ENCODE results near the gene ITPKB. TPM values are rescaled to one million over a fixed set of nuclear protein-coding genes. Genes with fewer than 3 reads are reported as not detected.
"Not testable (repeated sequence)": the region's sequence is repeated elsewhere in the genome, so short reads cannot be mapped to it uniquely, and the experiment has no call there.

ITPKB gene
- total and polyA plus RNA-seq, 9 donors: 11.3 to 43.2 (median 20.1) TPM

DNA sequence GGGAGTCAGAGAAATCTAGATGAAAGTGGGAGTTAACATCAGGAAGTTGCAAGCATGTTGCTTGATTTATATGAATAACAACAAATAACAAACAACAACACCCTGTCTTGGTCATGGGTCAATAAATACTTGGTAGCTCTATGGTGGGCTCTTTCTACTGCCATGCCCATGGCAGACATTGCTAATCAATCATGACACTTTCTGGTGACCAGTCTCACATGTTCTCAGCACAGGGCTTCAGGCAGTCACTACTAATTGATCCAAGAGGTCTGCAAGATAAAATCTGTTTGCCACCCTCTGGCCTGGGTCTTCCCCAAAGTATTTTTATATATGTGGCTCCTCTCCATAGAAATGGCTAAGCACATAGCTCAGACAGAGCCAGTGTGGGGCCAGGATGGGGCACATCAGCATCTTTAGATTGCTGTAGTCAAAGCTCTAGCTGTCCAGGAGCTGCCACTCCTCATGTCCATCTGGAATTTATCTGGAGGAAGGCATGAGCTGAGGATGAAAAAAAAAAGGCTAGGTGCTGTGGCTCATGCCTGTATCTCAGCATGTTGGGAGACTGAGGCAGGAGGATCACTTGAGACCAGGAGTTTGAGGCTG, 139.3 kb downstream of the ITPKB start:
- peaks cover 11% of the 10 kb centered on the region for H3K4me1 ChIP-seq (ENCODE audit: insufficient read depth)
- no peaks in the 10 kb centered on the region for H3K27me3 ChIP-seq
- intact Hi-C loops (cut with DNase I): loop anchor here in 1 of 4 donors (5.0 kb wide), 1 partner anchor 52 kb away; the partner anchor contains the start of gene STUM
- H3K36me3 ChIP-seq: no peaks in the 10 kb centered on the region
- H3K4me3 ChIP-seq: no peak overlapping the region
- H3K27ac ChIP-seq: no peak overlapping the region
- TF ChIP-seq, protein P1, sequence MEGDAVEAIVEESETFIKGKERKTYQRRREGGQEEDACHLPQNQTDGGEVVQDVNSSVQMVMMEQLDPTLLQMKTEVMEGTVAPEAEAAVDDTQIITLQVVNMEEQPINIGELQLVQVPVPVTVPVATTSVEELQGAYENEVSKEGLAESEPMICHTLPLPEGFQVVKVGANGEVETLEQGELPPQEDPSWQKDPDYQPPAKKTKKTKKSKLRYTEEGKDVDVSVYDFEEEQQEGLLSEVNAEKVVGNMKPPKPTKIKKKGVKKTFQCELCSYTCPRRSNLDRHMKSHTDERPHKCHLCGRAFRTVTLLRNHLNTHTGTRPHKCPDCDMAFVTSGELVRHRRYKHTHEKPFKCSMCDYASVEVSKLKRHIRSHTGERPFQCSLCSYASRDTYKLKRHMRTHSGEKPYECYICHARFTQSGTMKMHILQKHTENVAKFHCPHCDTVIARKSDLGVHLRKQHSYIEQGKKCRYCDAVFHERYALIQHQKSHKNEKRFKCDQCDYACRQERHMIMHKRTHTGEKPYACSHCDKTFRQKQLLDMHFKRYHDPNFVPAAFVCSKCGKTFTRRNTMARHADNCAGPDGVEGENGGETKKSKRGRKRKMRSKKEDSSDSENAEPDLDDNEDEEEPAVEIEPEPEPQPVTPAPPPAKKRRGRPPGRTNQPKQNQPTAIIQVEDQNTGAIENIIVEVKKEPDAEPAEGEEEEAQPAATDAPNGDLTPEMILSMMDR (IDR thresholded peaks at IDR 0.05): no peak
- TF ChIP-seq EP300 (IDR thresholded peaks at IDR 0.05) (no peak), POLR2A (IDR thresholded peaks at IDR 0.05) (no peak)
- DNase-seq: peak in 2 of 5 donors; percentile 0 to 4
- H3K9me3 ChIP-seq: no peaks in the 10 kb centered on the region

DNA sequence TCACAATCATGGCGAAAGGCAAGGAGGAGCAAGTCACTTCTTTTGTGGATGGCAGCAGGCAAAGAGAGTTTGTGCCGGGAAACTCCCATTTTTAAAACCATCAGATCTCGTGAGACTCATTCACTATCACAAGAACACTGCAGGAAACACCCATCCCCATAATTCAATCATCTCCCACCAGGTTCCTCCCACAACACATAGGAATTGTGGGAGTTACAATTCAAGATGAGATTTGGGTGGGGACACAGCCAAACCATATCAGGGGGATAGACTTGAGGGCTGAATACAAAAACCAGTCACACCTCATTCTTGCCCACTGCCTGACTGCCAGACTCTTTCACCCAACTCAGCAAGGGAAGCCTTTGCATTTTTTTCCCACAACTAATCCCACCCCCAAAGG, 140.1 kb downstream of the ITPKB start:
- H3K27ac ChIP-seq; H3K27me3 ChIP-seq; H3K4me3 ChIP-seq; H3K9me3 ChIP-seq; H3K36me3 ChIP-seq; DNase-seq; intact Hi-C loops (cut with DNase I); H3K4me1 ChIP-seq (ENCODE audit: insufficient read depth): not testable (repeated sequence)
- WGBS, 3 donors: 84 to 90% (median 89%) methylated on average over 3 of the region's 3 CpGs

DNA sequence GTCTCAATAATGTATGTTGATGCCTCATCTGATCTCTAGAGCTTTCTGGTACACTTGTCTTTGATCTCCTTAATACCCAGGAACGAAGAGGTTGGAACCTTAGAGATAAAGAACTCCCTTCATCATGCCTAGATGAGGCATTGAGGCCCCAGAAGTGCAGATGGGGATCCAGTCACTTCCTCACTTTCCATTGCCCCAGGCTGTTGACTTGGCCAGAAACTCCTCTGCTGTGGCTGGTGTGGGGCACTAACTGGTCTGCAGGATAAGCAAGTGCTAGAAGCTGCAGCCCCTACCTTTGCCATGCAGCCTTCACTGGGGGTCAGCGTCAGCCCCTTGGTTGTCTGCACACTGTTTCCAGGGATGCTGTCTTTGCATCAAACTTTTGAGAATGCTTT, 140.6 kb downstream of the ITPKB start:
- peak in 2 of 5 donors; percentile 3 to 9 for DNase-seq
- Histone ChIP-seq H3K27me3 (no peaks in the 10 kb centered on the region), H3K4me1 (ENCODE audit: insufficient read depth) (peaks cover 5% of the 10 kb centered on the region), H3K9me3 (no peaks in the 10 kb centered on the region), H3K36me3 (no peaks in the 10 kb centered on the region), H3K27ac (no peak overlapping the region), H3K4me3 (no peak overlapping the region)
- intact Hi-C loops (cut with DNase I): no loop called here
- no peak for TF ChIP-seq EP300 (IDR thresholded peaks at IDR 0.05)
- TF ChIP-seq, protein P1 (IDR thresholded peaks at IDR 0.05): no peak
- TF ChIP-seq POLR2A (IDR thresholded peaks at IDR 0.05): no peak
- 93 to 95% (median 93%) methylated on average over 2 of the region's 2 CpGs for WGBS, 3 donors

DNA sequence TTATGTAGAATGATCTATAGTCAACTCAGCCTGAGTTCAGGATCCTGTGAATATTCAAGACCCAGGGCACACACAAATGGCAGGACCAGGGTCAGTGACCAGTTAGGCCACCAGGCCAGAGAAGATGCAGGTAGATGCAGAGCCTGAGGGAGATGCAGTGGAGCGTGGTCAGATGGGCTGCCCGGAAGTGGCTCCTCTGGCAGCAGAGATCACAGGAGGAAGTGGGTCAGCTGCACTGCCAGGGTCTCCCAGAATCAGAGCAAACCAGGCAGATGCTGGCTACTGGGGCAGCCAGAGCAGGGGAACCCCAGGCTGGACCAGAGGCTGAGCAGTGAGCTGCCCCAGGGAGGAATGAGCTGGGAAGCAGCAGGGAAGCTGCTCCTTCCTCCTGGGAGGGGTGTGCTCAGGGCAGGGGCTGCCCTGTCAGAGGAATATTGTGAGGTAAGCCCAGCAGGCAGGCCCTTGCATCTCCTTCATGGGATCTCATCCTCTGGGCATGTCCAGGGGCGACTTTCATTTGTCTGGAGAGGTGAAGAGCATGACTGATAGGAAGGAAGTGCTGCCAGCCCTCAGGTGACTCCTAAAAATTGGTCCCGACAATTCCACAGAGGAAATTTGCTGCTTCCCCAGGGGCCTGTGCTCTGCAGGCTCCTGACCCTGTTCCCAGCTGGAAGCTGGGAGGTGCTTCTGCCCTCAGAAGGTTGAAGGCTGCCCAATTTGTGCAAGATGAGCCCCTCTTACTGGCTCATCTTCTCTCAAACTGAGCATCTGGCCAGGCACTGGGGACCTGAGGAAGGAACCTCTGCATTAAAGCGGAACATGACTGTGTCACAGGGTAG, 141.2 kb downstream of the ITPKB start:
- WGBS, 3 donors: 90 to 92% (median 92%) methylated on average over 5 of the region's 5 CpGs
- Histone ChIP-seq H3K9me3 (no peaks in the 10 kb centered on the region), H3K27me3 (no peaks in the 10 kb centered on the region), H3K36me3 (no peaks in the 10 kb centered on the region), H3K4me3 (no peak overlapping the region), H3K27ac (no peak overlapping the region), H3K4me1 (ENCODE audit: insufficient read depth) (peaks cover 5% of the 10 kb centered on the region)
- intact Hi-C loops (cut with DNase I): no loop called here
- peak in 3 of 5 donors; percentile 4 to 17 (median 4) for DNase-seq
- TF ChIP-seq, protein P1 (IDR thresholded peaks at IDR 0.05): no peak
- TF ChIP-seq POLR2A (IDR thresholded peaks at IDR 0.05) (no peak), EP300 (IDR thresholded peaks at IDR 0.05) (no peak)

Data from ovary (tissue), 9 donors.